ENCODE results near the gene FTSJ1. TPM values are rescaled to one million over a fixed set of nuclear protein-coding genes. Genes with fewer than 3 reads are reported as not detected.

The FTSJ1 gene
- polyA plus RNA-seq, 3 donors: 36.6 to 44.3 (median 40.4) TPM

- Histone ChIP-seq H3K4me2 (replicated peaks; ENCODE audit: extremely low read depth, low read length, poor library complexity, severe bottlenecking) (no peak overlapping the region), H3K4me1 (ENCODE audit: control insufficient read depth in 1 of 2, insufficient read depth in 2 of 2, low read length in 2 of 2) (peaks cover 7% of the 10 kb centered on the region in 2 donors), H3K36me3 (replicated peaks in 1 of 2; ENCODE audit: control insufficient read depth in 1 of 2, insufficient read depth in 2 of 2, low read length in 2 of 2) (peaks cover 11 to 24% of the 10 kb centered on the region in 2 donors), H3K9ac (ENCODE audit: insufficient read depth, low read length, poor library complexity, severe bottlenecking) (no peak overlapping the region), H4K20me1 (ENCODE audit: insufficient read depth, low read length) (no peaks in the 10 kb centered on the region), H2AFZ (ENCODE audit: insufficient read depth, low read depth, low read length, poor library complexity, severe bottlenecking) (no peak overlapping the region), H3K9me3 (replicated peaks in 1 of 2; ENCODE audit: control insufficient read depth in 1 of 2, insufficient read depth in 1 of 2, low read length in 2 of 2) (no peaks in the 10 kb centered on the region), H3K4me3 (replicated peaks in 1 of 3; ENCODE audit: low read depth in 2 of 3, low read length in 3 of 3) (no peak overlapping the region), H3K27ac (ENCODE audit: low read depth in 1 of 2, low read length in 2 of 2) (peak overlapping the region in 1 of 2 donors; percentile 79), H3K79me2 (ENCODE audit: insufficient read depth, low read length) (no peaks in the 10 kb centered on the region), H3K27me3 (ENCODE audit: control insufficient read depth in 2 of 2, insufficient read depth in 2 of 2, low read length in 2 of 2) (no peaks in the 10 kb centered on the region)
- peak overlapping the region; percentile 64 to 86 (median 81) for H3K27ac Mint-ChIP-seq
- peaks cover 9 to 14% of the 10 kb centered on the region in 2 donors for H3K36me3 Mint-ChIP-seq
- intact Hi-C loops (cut with micrococcal nuclease): loop anchor here in 1 of 2 donors (10.0 kb wide), 1 partner anchor 317 kb away; the partner anchor contains the start of gene HDAC6
- whole genome bisulfite sequencing (ENCODE audit: insufficient coverage): 54% methylated on average over 7 of the region's 10 CpGs
- peaks cover 0 to 3% (median 0%) of the 10 kb centered on the region in 7 donors for H3K9me3 Mint-ChIP-seq
- peaks cover 13% of the 10 kb centered on the region for H3K4me1 Mint-ChIP-seq
- peak; percentile 72 to 82 (median 77) for DNase-seq
- peaks cover 0 to 5% (median 0%) of the 10 kb centered on the region in 3 donors for H3K27me3 Mint-ChIP-seq (ENCODE audit: low read depth in 3 of 3)
- no peak overlapping the region for H3K4me3 Mint-ChIP-seq
- TF ChIP-seq, protein P1, sequence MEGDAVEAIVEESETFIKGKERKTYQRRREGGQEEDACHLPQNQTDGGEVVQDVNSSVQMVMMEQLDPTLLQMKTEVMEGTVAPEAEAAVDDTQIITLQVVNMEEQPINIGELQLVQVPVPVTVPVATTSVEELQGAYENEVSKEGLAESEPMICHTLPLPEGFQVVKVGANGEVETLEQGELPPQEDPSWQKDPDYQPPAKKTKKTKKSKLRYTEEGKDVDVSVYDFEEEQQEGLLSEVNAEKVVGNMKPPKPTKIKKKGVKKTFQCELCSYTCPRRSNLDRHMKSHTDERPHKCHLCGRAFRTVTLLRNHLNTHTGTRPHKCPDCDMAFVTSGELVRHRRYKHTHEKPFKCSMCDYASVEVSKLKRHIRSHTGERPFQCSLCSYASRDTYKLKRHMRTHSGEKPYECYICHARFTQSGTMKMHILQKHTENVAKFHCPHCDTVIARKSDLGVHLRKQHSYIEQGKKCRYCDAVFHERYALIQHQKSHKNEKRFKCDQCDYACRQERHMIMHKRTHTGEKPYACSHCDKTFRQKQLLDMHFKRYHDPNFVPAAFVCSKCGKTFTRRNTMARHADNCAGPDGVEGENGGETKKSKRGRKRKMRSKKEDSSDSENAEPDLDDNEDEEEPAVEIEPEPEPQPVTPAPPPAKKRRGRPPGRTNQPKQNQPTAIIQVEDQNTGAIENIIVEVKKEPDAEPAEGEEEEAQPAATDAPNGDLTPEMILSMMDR (IDR thresholded peaks at IDR 0.05): no peak
These were observed 11.4 kb downstream of the FTSJ1 start for GRCh38 chrX:48487362-48487798.

DNA sequence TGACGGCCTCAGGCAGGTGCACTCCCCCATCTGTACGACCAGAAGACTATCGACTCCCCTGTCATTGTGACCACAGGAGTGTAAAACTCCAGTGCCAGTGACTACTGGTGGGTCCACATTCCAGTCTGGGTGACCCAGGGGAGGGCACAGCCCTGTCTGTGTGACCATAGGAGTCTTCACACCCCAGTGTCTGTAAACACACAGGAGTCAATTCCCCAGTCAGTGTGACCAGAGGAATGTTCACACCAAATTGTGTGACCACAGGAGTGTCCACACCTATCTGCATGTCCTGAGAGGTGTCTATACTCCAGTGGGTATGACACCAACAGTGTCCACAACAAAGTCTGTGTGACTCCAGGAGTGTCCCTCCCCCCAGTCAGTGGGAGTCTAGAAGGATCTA is 12.0 kb downstream of the FTSJ1 start:
- peak overlapping the region in 6 of 7 donors; percentile 26 to 84 (median 78) for H3K27ac Mint-ChIP-seq

More for the DNA sequence above, 12.0 kb downstream of the FTSJ1 start:
- peaks cover 0 to 5% (median 0%) of the 10 kb centered on the region in 3 donors for H3K27me3 Mint-ChIP-seq (ENCODE audit: low read depth in 3 of 3)
- H3K36me3 ChIP-seq (replicated peaks in 1 of 2; ENCODE audit: control insufficient read depth in 1 of 2, insufficient read depth in 2 of 2, low read length in 2 of 2): peaks cover 7 to 17% of the 10 kb centered on the region in 2 donors
- H3K4me3 ChIP-seq (replicated peaks in 1 of 3; ENCODE audit: low read depth in 2 of 3, low read length in 3 of 3): no peak overlapping the region
- DNase-seq: no peak
- no peaks in the 10 kb centered on the region for H3K27me3 ChIP-seq (ENCODE audit: control insufficient read depth in 2 of 2, insufficient read depth in 2 of 2, low read length in 2 of 2)
- H3K4me1 Mint-ChIP-seq: peaks cover 16% of the 10 kb centered on the region
- no peak overlapping the region for H3K4me2 ChIP-seq (replicated peaks; ENCODE audit: extremely low read depth, low read length, poor library complexity, severe bottlenecking)
- no peaks in the 10 kb centered on the region for H3K79me2 ChIP-seq (ENCODE audit: insufficient read depth, low read length)
- no peak overlapping the region for H2AFZ ChIP-seq (ENCODE audit: insufficient read depth, low read depth, low read length, poor library complexity, severe bottlenecking)
- peaks cover 5 to 7% of the 10 kb centered on the region in 2 donors for H3K36me3 Mint-ChIP-seq
- no peak overlapping the region for H3K4me3 Mint-ChIP-seq
- no peaks in the 10 kb centered on the region for H3K9me3 ChIP-seq (replicated peaks in 1 of 2; ENCODE audit: control insufficient read depth in 1 of 2, insufficient read depth in 1 of 2, low read length in 2 of 2)
- no peaks in the 10 kb centered on the region for H4K20me1 ChIP-seq (ENCODE audit: insufficient read depth, low read length)
- TF ChIP-seq, protein P1 (IDR thresholded peaks at IDR 0.05): no peak
- peak overlapping the region in 1 of 2 donors; percentile 79 for H3K27ac ChIP-seq (ENCODE audit: low read depth in 1 of 2, low read length in 2 of 2)
- peaks cover 0 to 3% (median 0%) of the 10 kb centered on the region in 7 donors for H3K9me3 Mint-ChIP-seq
- no peak overlapping the region for H3K9ac ChIP-seq (ENCODE audit: insufficient read depth, low read length, poor library complexity, severe bottlenecking)
- H3K4me1 ChIP-seq (ENCODE audit: control insufficient read depth in 1 of 2, insufficient read depth in 2 of 2, low read length in 2 of 2): peaks cover 10 to 12% of the 10 kb centered on the region in 2 donors
- intact Hi-C loops (cut with micrococcal nuclease): loop anchor here in 1 of 2 donors (10.0 kb wide), 1 partner anchor 317 kb away; the partner anchor contains the start of gene HDAC6
- 87% methylated on average over 3 of the region's 3 CpGs for WGBS (ENCODE audit: insufficient coverage)

All from CD14-positive monocyte (primary cell).